Esophagus squamous epithelium (tissue), 4 donors: Measurements from ENCODE around the gene YARS2.

Experiments used
- POLR2A ChIP-seq, 4 donors: fragments of 450-650 bp; IDR thresholded peaks; one replicate each; pipeline ENCODE4 v1.6.1; 2017; ENCODE audit warnings: antibody characterized with exemption in 4 of 4, mild to moderate bottlenecking in 4 of 4, moderate library complexity in 3 of 4
- TF ChIP-seq, protein P1 (sequence below), 6 experiments: fragments of 450-650 bp in 4 of 6; fragments of 200-600 bp in 2 of 6; sonication (generic) in 2 of 6; IDR thresholded peaks; one replicate each; pipeline ENCODE4 v1.5.1; 2016 to 2019; ENCODE audit warnings: antibody characterized with exemption in 6 of 6, mild to moderate bottlenecking in 4 of 6, moderate library complexity in 4 of 6

DNA sequence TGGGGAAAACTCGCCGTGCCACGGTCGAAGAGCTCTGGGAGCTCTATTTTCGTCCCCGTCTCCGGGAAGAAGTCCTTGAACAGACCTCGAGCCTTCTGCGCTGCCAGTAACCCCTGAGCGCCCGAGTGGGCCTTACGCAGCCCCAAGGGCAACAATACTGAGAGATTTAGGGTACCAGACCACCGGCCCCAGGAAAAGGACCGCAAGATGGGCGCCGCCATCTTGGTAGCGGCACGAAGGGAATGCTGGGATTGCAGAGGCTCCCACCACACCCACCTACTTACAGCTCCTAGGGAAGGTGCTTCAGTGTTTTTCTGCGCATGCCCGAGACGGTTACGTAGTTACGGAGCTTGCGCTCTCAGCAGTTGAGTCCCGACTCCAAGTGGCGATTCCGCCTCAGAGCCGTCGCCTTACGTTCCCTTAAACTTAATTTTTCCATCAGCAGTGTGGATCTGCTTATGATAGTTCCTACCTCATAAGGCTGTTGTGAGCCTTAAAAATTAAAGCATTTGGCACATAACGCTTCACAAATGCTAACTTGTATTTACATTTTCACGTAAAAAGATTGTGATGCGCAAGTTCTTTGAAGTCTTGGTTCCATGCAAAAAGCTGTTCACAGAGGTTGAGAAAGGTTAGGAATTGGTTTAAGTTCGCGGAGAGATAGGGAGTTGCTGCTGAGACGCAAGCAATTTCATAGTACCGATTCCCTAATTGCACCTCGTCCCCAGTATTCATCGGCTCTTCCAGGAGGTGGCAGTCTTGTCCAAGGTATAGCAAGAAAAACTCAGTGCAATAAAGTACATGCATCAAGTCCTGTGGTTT is at the start of gene YARS2:
- TF ChIP-seq, protein P1, sequence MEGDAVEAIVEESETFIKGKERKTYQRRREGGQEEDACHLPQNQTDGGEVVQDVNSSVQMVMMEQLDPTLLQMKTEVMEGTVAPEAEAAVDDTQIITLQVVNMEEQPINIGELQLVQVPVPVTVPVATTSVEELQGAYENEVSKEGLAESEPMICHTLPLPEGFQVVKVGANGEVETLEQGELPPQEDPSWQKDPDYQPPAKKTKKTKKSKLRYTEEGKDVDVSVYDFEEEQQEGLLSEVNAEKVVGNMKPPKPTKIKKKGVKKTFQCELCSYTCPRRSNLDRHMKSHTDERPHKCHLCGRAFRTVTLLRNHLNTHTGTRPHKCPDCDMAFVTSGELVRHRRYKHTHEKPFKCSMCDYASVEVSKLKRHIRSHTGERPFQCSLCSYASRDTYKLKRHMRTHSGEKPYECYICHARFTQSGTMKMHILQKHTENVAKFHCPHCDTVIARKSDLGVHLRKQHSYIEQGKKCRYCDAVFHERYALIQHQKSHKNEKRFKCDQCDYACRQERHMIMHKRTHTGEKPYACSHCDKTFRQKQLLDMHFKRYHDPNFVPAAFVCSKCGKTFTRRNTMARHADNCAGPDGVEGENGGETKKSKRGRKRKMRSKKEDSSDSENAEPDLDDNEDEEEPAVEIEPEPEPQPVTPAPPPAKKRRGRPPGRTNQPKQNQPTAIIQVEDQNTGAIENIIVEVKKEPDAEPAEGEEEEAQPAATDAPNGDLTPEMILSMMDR (IDR thresholded peaks at IDR 0.05): peak; percentile 71 to 90 (median 82)
- peak in 2 of 4 donors; percentile 57 to 71 for TF ChIP-seq POLR2A (IDR thresholded peaks at IDR 0.05)
